Measurements from ENCODE around the gene WIF1.

Gene WIF1

GRCh38 chr12:65082406-65082805, 38.7 kb downstream of the WIF1 start:
- H3K4me3 ChIP-seq (ENCODE audit: low read depth, low read length): no peak overlapping the region
- H3K27me3 ChIP-seq (replicated peaks): peaks cover 26% of the 10 kb centered on the region
- H3K36me3 ChIP-seq (replicated peaks): no peaks in the 10 kb centered on the region
- in situ Hi-C loops (cut with HindIII; ENCODE audit: low pct_ligation_motif_present, low sequenced_read_pairs): no loop called here
- DNase-seq: no peak
- TF ChIP-seq CTCF (IDR thresholded peaks at IDR 0.05; ENCODE audit: low read depth, low read length, missing control alignments): no peak
- H3K27ac ChIP-seq: no peak overlapping the region

- in situ Hi-C loops (cut with HindIII; ENCODE audit: low pct_ligation_motif_present, low sequenced_read_pairs): no loop called here
- TF ChIP-seq CTCF (IDR thresholded peaks at IDR 0.05; ENCODE audit: low read depth, low read length, missing control alignments): no peak
- no peak for DNase-seq
- Histone ChIP-seq H3K4me3 (ENCODE audit: low read depth, low read length) (no peak overlapping the region), H3K27me3 (replicated peaks) (peaks cover 26% of the 10 kb centered on the region), H3K36me3 (replicated peaks) (no peaks in the 10 kb centered on the region), H3K27ac (no peak overlapping the region)
Observed at GRCh38 chr12:65081496-65081895, 39.6 kb downstream of the WIF1 start.

- peak; percentile 16 for TF ChIP-seq CTCF (IDR thresholded peaks at IDR 0.05; ENCODE audit: low read depth, low read length, missing control alignments)
- in situ Hi-C loops (cut with HindIII; ENCODE audit: low pct_ligation_motif_present, low sequenced_read_pairs): no loop called here
- H3K36me3 ChIP-seq (replicated peaks): no peaks in the 10 kb centered on the region
- no peak overlapping the region for H3K27ac ChIP-seq
- peaks cover 3% of the 10 kb centered on the region for H3K27me3 ChIP-seq (replicated peaks)
- DNase-seq: no peak
- H3K4me3 ChIP-seq (ENCODE audit: low read depth, low read length): no peak overlapping the region
Observed at GRCh38 chr12:65074932-65075331, 46.2 kb downstream of the WIF1 start.

GRCh38 chr12:65069336-65069735, 51.8 kb downstream of the WIF1 start:
- Histone ChIP-seq H3K36me3 (replicated peaks) (no peaks in the 10 kb centered on the region), H3K27me3 (replicated peaks) (peaks cover 3% of the 10 kb centered on the region), H3K27ac (no peak overlapping the region), H3K4me3 (ENCODE audit: low read depth, low read length) (no peak overlapping the region)
- no peak for DNase-seq
- in situ Hi-C loops (cut with HindIII; ENCODE audit: low pct_ligation_motif_present, low sequenced_read_pairs): no loop called here
- TF ChIP-seq CTCF (IDR thresholded peaks at IDR 0.05; ENCODE audit: low read depth, low read length, missing control alignments): no peak

GRCh38 chr12:65067383-65067782, 53.7 kb downstream of the WIF1 start:
- in situ Hi-C loops (cut with HindIII; ENCODE audit: low pct_ligation_motif_present, low sequenced_read_pairs): no loop called here
- TF ChIP-seq CTCF (IDR thresholded peaks at IDR 0.05; ENCODE audit: low read depth, low read length, missing control alignments): no peak
- Histone ChIP-seq H3K27ac (no peak overlapping the region), H3K4me3 (ENCODE audit: low read depth, low read length) (no peak overlapping the region), H3K27me3 (replicated peaks) (no peaks in the 10 kb centered on the region), H3K36me3 (replicated peaks) (no peaks in the 10 kb centered on the region)
- DNase-seq: no peak

- Histone ChIP-seq H3K27me3 (replicated peaks) (peaks cover 16% of the 10 kb centered on the region), H3K27ac (no peak overlapping the region), H3K4me3 (ENCODE audit: low read depth, low read length) (no peak overlapping the region), H3K36me3 (replicated peaks) (no peaks in the 10 kb centered on the region)
- TF ChIP-seq CTCF (IDR thresholded peaks at IDR 0.05; ENCODE audit: low read depth, low read length, missing control alignments): no peak
- in situ Hi-C loops (cut with HindIII; ENCODE audit: low pct_ligation_motif_present, low sequenced_read_pairs): no loop called here
- no peak for DNase-seq
Observed at GRCh38 chr12:65055859-65056258, 65.2 kb downstream of the WIF1 start.

Data from brain microvascular endothelial cell (primary cell).